ENCODE data around the gene PLCH1. TPM values are rescaled to one million over a fixed set of nuclear protein-coding genes. Genes with fewer than 3 reads are reported as not detected.

PLCH1 gene
- total and polyA plus RNA-seq, 2 of the 8 experiments (the other 6 are each of a cell fraction or from before 2014, with no cell fraction given), result 5.8 to 17.2 TPM

DNA sequence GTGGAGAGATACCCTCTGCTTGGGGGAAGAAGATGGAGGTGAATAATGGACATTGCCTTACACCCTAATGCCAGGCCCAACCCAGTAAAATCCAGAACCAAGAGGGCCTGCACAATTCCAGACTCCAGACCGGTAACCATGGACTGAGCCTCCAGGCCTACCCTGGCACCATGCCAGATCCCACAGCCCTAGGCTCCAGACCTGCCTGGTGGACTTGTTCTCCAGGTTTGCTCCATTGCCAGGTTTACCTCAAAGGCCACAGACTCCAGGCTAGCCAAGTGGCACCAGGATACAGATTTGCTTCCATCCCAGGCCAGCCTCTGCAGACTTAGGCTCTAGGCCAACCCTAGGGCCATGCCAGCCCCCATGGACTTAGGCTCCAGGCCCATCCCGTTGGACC, 14.0 kb downstream of the PLCH1 start:
- peaks cover 7% of the 10 kb centered on the region; the same call in 1 of the 2 replicates for H3K79me1 ChIP-seq (ENCODE audit: low read depth, low read length)
- no peak overlapping the region for H3K14ac ChIP-seq (ENCODE audit: insufficient read length)
- no peak overlapping the region for H3K27ac ChIP-seq (ENCODE audit: low read depth, low read length)
- H3K23ac ChIP-seq (ENCODE audit: insufficient read length), result no peak overlapping the region
- H2AFZ ChIP-seq (ENCODE audit: low read length), result no peak overlapping the region
- H3K9me3 ChIP-seq (ENCODE audit: insufficient read depth in 2 of 2, low read depth in 1 of 2, low read length in 1 of 2), result no peaks in the 10 kb centered on the region
- H2BK20ac ChIP-seq (ENCODE audit: low read length), result no peak overlapping the region
- 0 out of 2 replicates have a peak overlapping the region, but pooled peaks have one; percentile 28 for H2BK5ac ChIP-seq (ENCODE audit: low read depth, low read length)
- POLR2A ChIA-PET (ENCODE audit: partially characterized antibody), result no interaction called here
- TF ChIP-seq, protein P1, sequence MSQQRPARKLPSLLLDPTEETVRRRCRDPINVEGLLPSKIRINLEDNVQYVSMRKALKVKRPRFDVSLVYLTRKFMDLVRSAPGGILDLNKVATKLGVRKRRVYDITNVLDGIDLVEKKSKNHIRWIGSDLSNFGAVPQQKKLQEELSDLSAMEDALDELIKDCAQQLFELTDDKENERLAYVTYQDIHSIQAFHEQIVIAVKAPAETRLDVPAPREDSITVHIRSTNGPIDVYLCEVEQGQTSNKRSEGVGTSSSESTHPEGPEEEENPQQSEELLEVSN (IDR thresholded peaks at IDR 0.05), result no peak
- no peak for TF ChIP-seq RXRA (IDR thresholded peaks at IDR 0.05; ENCODE audit: insufficient read depth, low read depth, low read length)
- TF ChIP-seq NANOG (IDR thresholded peaks at IDR 0.05; ENCODE audit: insufficient read depth, low read depth, low read length, poor library complexity, severe bottlenecking), result no peak
- TF ChIP-seq ASH2L (IDR thresholded peaks at IDR 0.05; ENCODE audit: low read length), result no peak
- TF ChIP-seq CREB1 (IDR thresholded peaks at IDR 0.05), result no peak
- TF ChIP-seq CTBP2 (IDR thresholded peaks at IDR 0.05; ENCODE audit: borderline replicate concordance, insufficient read depth, insufficient read length, low read length), result no peak
- TF ChIP-seq TBP (IDR thresholded peaks at IDR 0.05; ENCODE audit: low read depth, low read length), result no peak
- TF ChIP-seq POLR2AphosphoS5 (IDR thresholded peaks at IDR 0.05; ENCODE audit: low read depth, low read length), result no peak
- TF ChIP-seq GABPA (IDR thresholded peaks at IDR 0.05; ENCODE audit: borderline replicate concordance, insufficient read depth, low read length), result no peak
- TF ChIP-seq SIRT6 (IDR thresholded peaks at IDR 0.05; ENCODE audit: low read length), result no peak
- TF ChIP-seq MAFK (IDR thresholded peaks at IDR 0.05; ENCODE audit: low read depth, low read length), result no peak
- no peak for TF ChIP-seq CEBPB (IDR thresholded peaks at IDR 0.05; ENCODE audit: low read depth, low read length)
- no peak for TF ChIP-seq BACH1 (IDR thresholded peaks at IDR 0.05; ENCODE audit: low read length)
- TF ChIP-seq FOSL1 (IDR thresholded peaks at IDR 0.05; ENCODE audit: insufficient read depth, low read depth, low read length), result no peak
- no peak overlapping the region for H2BK12ac ChIP-seq (ENCODE audit: low read depth, low read length)
- H3K4me3 ChIP-seq (ENCODE audit: extremely low read depth in 1 of 4, insufficient read depth in 2 of 4, low read depth in 3 of 4, low read length in 4 of 4), result no peak overlapping the region
- H4K91ac ChIP-seq (replicated peaks; ENCODE audit: insufficient read length, low read length), result no peak overlapping the region
- no peak overlapping the region for H3K4ac ChIP-seq (replicated peaks; ENCODE audit: insufficient read length, low read depth, low read length)
- H3K23me2 ChIP-seq (ENCODE audit: low read depth, low read length), result no peaks in the 10 kb centered on the region; the same call in 1 of the 2 replicates
- CTCF ChIA-PET (ENCODE audit: partially characterized antibody), result no interaction called here
- H3K9ac ChIP-seq (replicated peaks in 1 of 4; ENCODE audit: extremely low read depth in 1 of 4, low read depth in 3 of 4, low read length in 3 of 4), result no peak overlapping the region
- FAIRE-seq, result no peak
- H3K4me2 ChIP-seq (ENCODE audit: insufficient read depth in 1 of 2, low read depth in 2 of 2, low read length in 2 of 2), result no peak overlapping the region
- no peak overlapping the region for H3K18ac ChIP-seq (ENCODE audit: extremely low read depth, low read length)
- H2BK15ac ChIP-seq (ENCODE audit: low read length), result no peak overlapping the region
- WGBS, 2 experiments (ENCODE audit: extremely low coverage in 1 of 2, insufficient coverage in 1 of 2, insufficient read length in 1 of 2, insufficient replicate concordance in 2 of 2, low coverage in 1 of 2, low lambda C conversion rate in 2 of 2, missing lambda C conversion rate in 1 of 2), result 91% methylated on average over 2 of the region's 2 CpGs; no CpG with 5 or more reads in 1 of the 2 experiments
- DNase-seq (ENCODE audit: low read depth in 1 of 2, low spot score in 2 of 2), result no peak
- peaks cover 0 to 50% of the 10 kb centered on the region in 2 experiments; a peak in 2 of 4 replicates for H3K79me2 ChIP-seq (ENCODE audit: control insufficient read depth in 1 of 2, insufficient read depth in 2 of 2, low read length in 2 of 2)
- H3K56ac ChIP-seq (replicated peaks; ENCODE audit: insufficient read length, low read depth, low read length), result no peak overlapping the region
- H3K4me1 ChIP-seq (replicated peaks in 1 of 4; ENCODE audit: control insufficient read depth in 3 of 4, insufficient read depth in 4 of 4, low read length in 3 of 4), result no peaks in the 10 kb centered on the region; a peak in 1 of 7 replicates
- H4K8ac ChIP-seq (ENCODE audit: extremely low read depth, insufficient read depth, low read length), result no peak overlapping the region
- H2BK120ac ChIP-seq (replicated peaks; ENCODE audit: low read depth, low read length), result no peak overlapping the region
- no peaks in the 10 kb centered on the region for H3K27me3 ChIP-seq (replicated peaks in 1 of 4; ENCODE audit: control insufficient read depth in 3 of 4, extremely low read depth in 1 of 4, insufficient read depth in 3 of 4, low read length in 3 of 4)
- H3K36me3 ChIP-seq (ENCODE audit: control insufficient read depth in 2 of 4, insufficient read depth in 4 of 4, low read length in 3 of 4), result no peaks in the 10 kb centered on the region
- H2AK5ac ChIP-seq (ENCODE audit: low read depth, low read length), result no peak overlapping the region
- no peaks in the 10 kb centered on the region for H4K20me1 ChIP-seq (replicated peaks in 1 of 2; ENCODE audit: control insufficient read depth in 1 of 2, insufficient read depth in 2 of 2, low read length in 2 of 2)
- no peak overlapping the region for H4K5ac ChIP-seq (ENCODE audit: insufficient read length, low read depth, low read length)

All from H1 (cell line).